ENCODE data around the gene SMOC1. TPM values are rescaled to one million over a fixed set of nuclear protein-coding genes. Genes with fewer than 3 reads are reported as not detected.

Gene SMOC1
- total and polyA plus RNA-seq, 2 experiments from 2014 or later: 0.70 to 3.5 TPM

DNA sequence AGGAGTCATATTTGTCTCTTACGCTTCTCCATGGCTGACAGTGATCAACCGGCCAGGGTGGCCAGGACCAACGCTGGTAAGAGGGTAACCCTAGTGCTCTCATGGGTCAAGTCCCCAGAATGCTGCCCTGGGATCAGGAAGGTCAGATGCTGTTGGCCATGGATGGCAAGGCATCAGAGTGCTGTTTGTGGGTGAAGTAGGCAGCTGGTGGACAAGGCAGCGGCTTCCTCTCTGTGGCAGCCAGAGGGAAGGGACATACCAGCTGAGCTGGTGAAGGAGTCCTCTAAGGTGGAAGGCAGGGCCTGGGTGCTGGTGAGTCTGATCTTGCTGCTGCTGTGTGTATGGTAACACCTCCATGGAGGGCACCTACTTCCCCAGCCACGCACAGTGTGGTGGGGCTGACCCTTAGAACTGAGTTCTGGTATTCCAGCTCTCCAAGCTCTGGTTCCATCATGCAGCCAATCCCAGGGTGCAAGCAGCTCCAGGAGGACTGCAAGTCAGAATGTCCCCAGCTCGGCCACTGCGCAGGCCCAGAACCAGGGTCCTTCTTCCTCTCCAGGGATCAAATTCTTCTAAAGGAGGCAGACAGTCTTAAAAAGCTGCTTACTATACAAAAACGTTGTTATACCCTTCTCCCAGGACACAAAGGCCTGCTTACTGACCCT lies 13.4 kb upstream of the SMOC1 start:
- Histone ChIP-seq H3K4me2 (ENCODE audit: unreplicated experiment) (no peak overlapping the region), H3K36me3 (ENCODE audit: low read depth) (no peaks in the 10 kb centered on the region), H3K9ac (no peak overlapping the region), H3K9me2 (ENCODE audit: insufficient read depth) (no peaks in the 10 kb centered on the region), H3K9me3 (ENCODE audit: low read depth) (no peaks in the 10 kb centered on the region), H3K27ac (no peak overlapping the region), H2AFZ (no peak overlapping the region), H4K20me1 (ENCODE audit: insufficient read depth) (no peaks in the 10 kb centered on the region), H3F3A (ENCODE audit: insufficient read depth) (no peaks in the 10 kb centered on the region), H3K79me2 (ENCODE audit: insufficient read depth) (no peaks in the 10 kb centered on the region), H3K4me3 (no peak overlapping the region), H3K4me1 (ENCODE audit: insufficient read depth) (no peaks in the 10 kb centered on the region), H3K27me3 (replicated peaks; ENCODE audit: insufficient read depth) (0 out of 2 replicates have a peak, but pooled peaks cover 3% of the 10 kb centered on the region)
- in situ Hi-C loops (cut with MboI): no loop called here
- WGBS, 2 experiments (ENCODE audit: low coverage in 1 of 2, low lambda C conversion rate in 2 of 2, missing lambda C conversion rate in 2 of 2): 29 to 46% methylated on average over 8 of the region's 8 CpGs
- TF ChIP-seq EZH2phosphoT487 (IDR thresholded peaks at IDR 0.05; ENCODE audit: insufficient read depth, low read depth) (no peak), EZH2 (IDR thresholded peaks at IDR 0.05; ENCODE audit: insufficient read depth, poor library complexity, severe bottlenecking) (no peak)
- DNase-seq: no peak

DNA sequence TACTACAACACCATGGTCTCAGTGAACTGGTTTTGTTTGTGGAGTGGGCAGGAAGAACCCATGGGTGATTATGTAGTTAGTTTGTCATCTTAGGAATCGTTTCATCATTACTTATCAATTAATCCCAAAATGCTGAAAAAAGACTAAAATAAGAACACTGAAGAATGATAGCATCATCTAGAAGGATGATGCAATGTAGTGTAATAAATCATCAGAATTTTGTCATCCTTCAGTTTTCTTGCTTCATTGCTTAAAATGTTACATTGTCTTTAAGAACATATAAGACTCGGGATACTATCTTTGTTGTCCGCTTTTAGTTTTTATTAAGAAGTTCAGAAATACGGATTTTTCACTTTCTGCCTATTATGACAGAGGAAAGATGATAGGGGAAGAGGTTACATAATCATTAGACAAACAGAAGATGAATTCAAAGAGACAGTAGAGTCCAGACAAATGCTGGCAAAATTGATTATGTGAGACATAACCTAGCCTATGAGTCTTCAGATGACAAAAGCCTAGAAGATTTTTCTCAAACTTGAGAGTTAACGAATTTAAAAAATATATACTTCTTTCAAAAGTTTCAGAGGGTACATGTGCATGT lies 10.8 kb upstream of the SMOC1 start:
- no peak overlapping the region for H3K4me3 ChIP-seq
- H3K27ac ChIP-seq: no peak overlapping the region
- WGBS, 2 experiments (ENCODE audit: low coverage in 1 of 2, low lambda C conversion rate in 2 of 2, missing lambda C conversion rate in 2 of 2): 24 to 27% methylated on average over 5 of the region's 5 CpGs
- H3F3A ChIP-seq (ENCODE audit: insufficient read depth): no peaks in the 10 kb centered on the region
- H3K9me2 ChIP-seq (ENCODE audit: insufficient read depth): no peaks in the 10 kb centered on the region
- in situ Hi-C loops (cut with MboI): no loop called here
- TF ChIP-seq EZH2phosphoT487 (IDR thresholded peaks at IDR 0.05; ENCODE audit: insufficient read depth, low read depth) (no peak), EZH2 (IDR thresholded peaks at IDR 0.05; ENCODE audit: insufficient read depth, poor library complexity, severe bottlenecking) (no peak)
- no peaks in the 10 kb centered on the region for H4K20me1 ChIP-seq (ENCODE audit: insufficient read depth)
- no peaks in the 10 kb centered on the region for H3K79me2 ChIP-seq (ENCODE audit: insufficient read depth)
- no peak overlapping the region for H3K9ac ChIP-seq
- peaks cover 3% of the 10 kb centered on the region; the same call in 1 of the 2 replicates for H3K27me3 ChIP-seq (replicated peaks; ENCODE audit: insufficient read depth)
- H3K4me2 ChIP-seq (ENCODE audit: unreplicated experiment): no peak overlapping the region
- peaks cover 2% of the 10 kb centered on the region; the same call in 1 of the 2 replicates for H3K4me1 ChIP-seq (ENCODE audit: insufficient read depth)
- H3K9me3 ChIP-seq (ENCODE audit: low read depth): no peaks in the 10 kb centered on the region
- DNase-seq: no peak
- H2AFZ ChIP-seq: no peak overlapping the region
- H3K36me3 ChIP-seq (ENCODE audit: low read depth): no peaks in the 10 kb centered on the region

DNA sequence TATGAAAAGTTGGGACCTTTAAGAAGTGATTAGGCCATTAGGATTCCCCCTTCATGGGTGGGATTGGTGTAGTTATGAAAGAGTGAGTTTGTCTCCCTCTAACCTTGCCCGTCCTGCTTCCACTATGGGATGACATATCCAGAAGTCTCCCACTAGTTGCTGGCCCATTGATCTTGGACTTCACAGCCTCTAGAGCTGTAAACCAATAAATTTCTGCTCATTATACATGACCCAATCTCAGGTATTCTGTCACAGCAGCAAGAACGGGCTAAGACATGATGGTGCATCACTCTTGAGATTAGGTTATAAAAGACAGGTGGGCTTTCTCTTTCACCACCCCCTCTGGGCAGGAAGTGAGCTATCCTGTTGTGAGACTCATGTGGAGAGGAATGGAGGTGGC lies 8.6 kb upstream of the SMOC1 start:
- Histone ChIP-seq H3K79me2 (ENCODE audit: insufficient read depth) (no peaks in the 10 kb centered on the region), H2AFZ (no peak overlapping the region), H3K4me3 (no peak overlapping the region), H3F3A (ENCODE audit: insufficient read depth) (no peaks in the 10 kb centered on the region), H3K9me3 (ENCODE audit: low read depth) (no peaks in the 10 kb centered on the region), H3K27ac (no peak overlapping the region), H4K20me1 (ENCODE audit: insufficient read depth) (no peaks in the 10 kb centered on the region), H3K4me1 (ENCODE audit: insufficient read depth) (peaks cover 5% of the 10 kb centered on the region; the same call in 1 of the 2 replicates), H3K4me2 (ENCODE audit: unreplicated experiment) (no peak overlapping the region), H3K9me2 (ENCODE audit: insufficient read depth) (no peaks in the 10 kb centered on the region), H3K27me3 (replicated peaks; ENCODE audit: insufficient read depth) (peaks cover 3% of the 10 kb centered on the region; the same call in 1 of the 2 replicates), H3K36me3 (ENCODE audit: low read depth) (no peaks in the 10 kb centered on the region), H3K9ac (no peak overlapping the region)
- no peak for TF ChIP-seq EZH2 (IDR thresholded peaks at IDR 0.05; ENCODE audit: insufficient read depth, poor library complexity, severe bottlenecking)
- no peak for TF ChIP-seq EZH2phosphoT487 (IDR thresholded peaks at IDR 0.05; ENCODE audit: insufficient read depth, low read depth)
- in situ Hi-C loops (cut with MboI): no loop called here
- 15 to 18% methylated on average over 2 of the region's 2 CpGs for WGBS, 2 experiments (ENCODE audit: low coverage in 1 of 2, low lambda C conversion rate in 2 of 2, missing lambda C conversion rate in 2 of 2)
- no peak for DNase-seq

DNA sequence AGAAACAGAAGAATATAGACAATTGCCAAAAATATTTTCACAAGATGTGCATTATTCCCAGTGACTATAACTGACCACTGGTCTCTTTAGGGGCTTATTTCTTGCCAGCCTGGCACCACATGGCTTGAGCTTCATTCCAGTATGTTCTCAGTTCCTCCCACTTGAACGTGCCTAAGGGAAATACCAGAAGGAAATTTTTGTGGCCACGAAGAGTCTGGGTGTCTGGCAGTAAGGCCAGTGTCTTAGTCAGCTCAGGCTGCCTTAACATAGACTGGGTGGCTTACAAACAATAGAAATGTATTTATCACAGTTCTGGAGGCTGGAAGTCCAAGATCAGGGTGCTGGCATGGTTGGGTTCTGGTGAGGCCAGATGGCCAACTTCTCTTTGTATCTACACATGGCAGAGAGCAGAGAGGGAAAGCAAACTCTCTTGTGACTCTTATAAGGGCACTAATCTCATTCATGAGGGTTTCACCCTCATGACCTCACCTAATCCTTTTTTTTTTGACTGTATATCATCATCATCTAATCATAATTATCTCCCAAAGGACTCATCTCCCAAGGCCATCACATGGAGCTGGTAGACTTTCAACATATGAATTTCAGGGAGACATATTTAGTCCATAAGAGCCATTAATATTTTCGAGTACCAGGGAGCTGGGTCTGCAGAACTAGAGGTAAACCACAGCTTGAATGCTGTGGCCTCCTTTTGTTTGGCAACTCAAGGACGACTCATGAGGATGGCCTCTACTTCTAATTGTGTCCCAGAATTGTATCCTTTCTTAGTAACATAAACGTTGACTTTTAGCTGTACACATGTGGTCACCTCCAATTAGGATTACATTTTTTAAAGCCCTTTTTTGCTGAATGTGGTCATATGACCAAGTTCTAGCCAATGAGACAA lies 5.1 kb upstream of the SMOC1 start:
- H3K4me3 ChIP-seq: no peak overlapping the region
- no peaks in the 10 kb centered on the region for H3K79me2 ChIP-seq (ENCODE audit: insufficient read depth)
- H3K9me3 ChIP-seq (ENCODE audit: low read depth): no peaks in the 10 kb centered on the region
- TF ChIP-seq EZH2 (IDR thresholded peaks at IDR 0.05; ENCODE audit: insufficient read depth, poor library complexity, severe bottlenecking) (no peak), EZH2phosphoT487 (IDR thresholded peaks at IDR 0.05; ENCODE audit: insufficient read depth, low read depth) (no peak)
- H4K20me1 ChIP-seq (ENCODE audit: insufficient read depth): no peaks in the 10 kb centered on the region
- H3K9ac ChIP-seq: no peak overlapping the region
- H3K27me3 ChIP-seq (replicated peaks; ENCODE audit: insufficient read depth): peaks cover 8% of the 10 kb centered on the region; the same call in 1 of the 2 replicates
- DNase-seq: peak; percentile 72
- no peak overlapping the region for H2AFZ ChIP-seq
- no peaks in the 10 kb centered on the region for H3K36me3 ChIP-seq (ENCODE audit: low read depth)
- in situ Hi-C loops (cut with MboI): no loop called here
- H3K4me2 ChIP-seq (ENCODE audit: unreplicated experiment): no peak overlapping the region
- no peaks in the 10 kb centered on the region for H3K9me2 ChIP-seq (ENCODE audit: insufficient read depth)
- peak overlapping the region; percentile 36 for H3K27ac ChIP-seq
- H3F3A ChIP-seq (ENCODE audit: insufficient read depth): no peaks in the 10 kb centered on the region
- peaks cover 5% of the 10 kb centered on the region; the same call in 1 of the 2 replicates for H3K4me1 ChIP-seq (ENCODE audit: insufficient read depth)
- WGBS, 2 experiments (ENCODE audit: low coverage in 1 of 2, low lambda C conversion rate in 2 of 2, missing lambda C conversion rate in 2 of 2): 2 to 5% methylated on average over 5 of the region's 5 CpGs

All from GM23248 (cell line).